ENCODE data around the gene EDN2.
A peak's percentile ranks its signal among the peaks of the same experiment; 100 is the strongest.

The EDN2 gene

DNA sequence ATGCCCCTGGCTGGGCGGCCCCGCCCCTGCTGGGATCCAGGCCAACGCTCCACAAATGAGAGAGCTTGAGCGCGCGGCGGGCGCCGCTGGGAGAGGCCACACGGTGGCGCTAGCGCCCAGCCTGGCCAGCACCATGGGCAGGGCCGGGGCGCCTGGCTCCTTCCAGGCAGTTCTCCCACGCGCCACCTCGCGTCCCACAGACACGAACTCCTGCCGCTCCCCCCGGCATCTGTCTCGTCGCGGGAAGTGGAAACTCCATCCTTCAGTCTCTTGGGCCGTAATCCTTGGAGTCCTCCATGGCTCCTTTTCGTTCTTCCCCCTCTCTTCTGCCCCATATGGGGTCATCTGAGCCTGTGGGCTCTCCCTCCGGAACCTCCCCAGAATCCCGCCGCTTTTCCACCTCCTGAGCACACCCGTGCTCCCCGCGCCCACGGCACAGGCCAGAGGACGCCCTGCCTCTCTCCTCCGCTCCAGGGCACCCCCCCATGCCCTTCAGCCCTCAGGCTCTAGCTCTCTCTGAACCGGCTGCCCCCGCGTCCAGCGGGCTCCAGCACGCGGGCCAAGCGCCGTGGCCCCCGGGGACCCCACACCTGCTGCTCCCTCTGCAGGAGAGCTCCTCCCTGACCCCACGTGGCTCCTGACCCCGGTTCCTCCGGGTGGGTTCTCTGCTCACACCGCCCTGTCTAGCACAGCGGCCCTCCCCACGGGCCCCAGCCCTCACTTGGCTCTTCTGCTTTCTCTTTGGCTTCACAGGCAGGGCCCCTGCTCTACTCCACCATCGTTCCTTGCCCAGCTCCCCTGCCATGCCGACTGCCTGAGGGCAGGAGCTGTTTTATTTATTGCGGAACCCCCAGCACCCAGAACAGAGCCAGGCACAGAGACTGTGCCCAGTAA lies 31.9 kb upstream of the EDN2 start:
- peak overlapping the region; percentile 21 for H3K4me3 ChIP-seq (ENCODE audit: low read depth, low read length)
- TF ChIP-seq, protein P1, sequence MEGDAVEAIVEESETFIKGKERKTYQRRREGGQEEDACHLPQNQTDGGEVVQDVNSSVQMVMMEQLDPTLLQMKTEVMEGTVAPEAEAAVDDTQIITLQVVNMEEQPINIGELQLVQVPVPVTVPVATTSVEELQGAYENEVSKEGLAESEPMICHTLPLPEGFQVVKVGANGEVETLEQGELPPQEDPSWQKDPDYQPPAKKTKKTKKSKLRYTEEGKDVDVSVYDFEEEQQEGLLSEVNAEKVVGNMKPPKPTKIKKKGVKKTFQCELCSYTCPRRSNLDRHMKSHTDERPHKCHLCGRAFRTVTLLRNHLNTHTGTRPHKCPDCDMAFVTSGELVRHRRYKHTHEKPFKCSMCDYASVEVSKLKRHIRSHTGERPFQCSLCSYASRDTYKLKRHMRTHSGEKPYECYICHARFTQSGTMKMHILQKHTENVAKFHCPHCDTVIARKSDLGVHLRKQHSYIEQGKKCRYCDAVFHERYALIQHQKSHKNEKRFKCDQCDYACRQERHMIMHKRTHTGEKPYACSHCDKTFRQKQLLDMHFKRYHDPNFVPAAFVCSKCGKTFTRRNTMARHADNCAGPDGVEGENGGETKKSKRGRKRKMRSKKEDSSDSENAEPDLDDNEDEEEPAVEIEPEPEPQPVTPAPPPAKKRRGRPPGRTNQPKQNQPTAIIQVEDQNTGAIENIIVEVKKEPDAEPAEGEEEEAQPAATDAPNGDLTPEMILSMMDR (IDR thresholded peaks at IDR 0.05; ENCODE audit: borderline replicate concordance, insufficient read depth, low read depth, low read length), result peak; percentile 95

DNA sequence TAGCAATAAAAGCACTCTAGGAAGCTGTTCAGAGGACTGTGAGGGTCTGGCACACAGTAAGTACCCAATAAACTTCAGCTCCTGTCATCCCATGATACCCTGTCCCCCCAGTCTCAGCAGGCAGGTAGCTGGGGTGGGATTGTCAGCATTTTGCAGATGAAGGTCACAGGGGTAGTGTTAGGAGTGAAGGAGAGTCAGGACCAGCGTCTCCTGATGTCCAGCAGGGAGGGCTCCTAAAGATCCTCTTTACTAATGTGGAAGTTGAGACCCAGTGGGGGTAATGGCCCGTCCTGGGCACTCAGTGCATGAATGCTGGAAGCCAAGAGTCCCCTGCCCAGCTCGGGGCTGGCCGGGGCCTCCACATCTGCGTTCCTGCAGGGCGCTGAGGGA lies 31.3 kb upstream of the EDN2 start:
- no peak overlapping the region for H3K4me3 ChIP-seq (ENCODE audit: low read depth, low read length)
- TF ChIP-seq, protein P1 (IDR thresholded peaks at IDR 0.05; ENCODE audit: borderline replicate concordance, insufficient read depth, low read depth, low read length), result no peak

DNA sequence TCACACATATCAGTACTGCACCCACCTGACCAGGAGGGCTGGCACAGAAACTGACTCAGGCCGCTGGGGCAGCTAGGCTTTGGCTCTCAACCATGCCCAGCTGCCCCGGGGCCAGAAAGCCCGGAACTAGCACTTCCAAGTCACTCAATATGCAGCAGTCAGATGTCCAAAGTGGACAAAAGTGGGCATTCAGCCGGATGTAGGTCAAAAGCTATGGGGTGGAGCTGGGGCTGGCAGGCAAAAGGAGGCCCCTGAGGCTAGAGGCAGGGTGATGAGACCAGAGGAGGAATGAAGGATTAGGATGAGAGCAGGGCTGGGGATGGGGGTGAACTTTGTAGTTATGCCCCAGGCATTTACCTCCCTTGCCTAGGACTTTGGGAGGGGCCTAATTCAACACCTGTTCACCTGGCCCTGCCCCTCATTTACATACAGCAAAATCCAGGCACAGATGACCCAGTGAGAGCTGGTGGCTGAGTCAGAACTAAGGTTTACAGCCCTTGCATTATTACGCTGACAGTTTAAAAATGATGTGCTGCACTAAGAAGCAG lies 30.7 kb upstream of the EDN2 start:
- H3K4me3 ChIP-seq (ENCODE audit: low read depth, low read length), result no peak overlapping the region
- TF ChIP-seq, protein P1 (IDR thresholded peaks at IDR 0.05; ENCODE audit: borderline replicate concordance, insufficient read depth, low read depth, low read length), result no peak

DNA sequence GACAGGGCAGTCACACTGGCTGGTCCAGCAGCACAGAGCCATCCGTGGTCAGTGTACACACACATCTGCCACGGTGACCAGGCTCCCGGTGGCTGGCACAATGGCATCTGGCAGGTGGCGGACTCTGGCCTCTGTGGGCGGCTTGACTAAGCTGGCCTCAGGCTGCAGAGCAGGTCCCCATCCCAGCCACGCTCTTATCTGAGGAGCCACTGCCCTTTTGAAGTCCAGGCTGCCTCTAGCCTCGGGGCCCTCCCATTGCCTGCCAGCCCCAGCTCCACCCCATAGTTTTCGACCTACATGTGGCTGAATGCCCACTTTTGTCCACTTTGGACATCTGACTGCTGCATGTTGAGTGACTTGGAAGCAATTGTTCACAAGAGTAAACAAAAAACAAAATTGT lies 29.9 kb upstream of the EDN2 start:
- TF ChIP-seq, protein P1 (IDR thresholded peaks at IDR 0.05; ENCODE audit: borderline replicate concordance, insufficient read depth, low read depth, low read length), result no peak
- H3K4me3 ChIP-seq (ENCODE audit: low read depth, low read length), result no peak overlapping the region

DNA sequence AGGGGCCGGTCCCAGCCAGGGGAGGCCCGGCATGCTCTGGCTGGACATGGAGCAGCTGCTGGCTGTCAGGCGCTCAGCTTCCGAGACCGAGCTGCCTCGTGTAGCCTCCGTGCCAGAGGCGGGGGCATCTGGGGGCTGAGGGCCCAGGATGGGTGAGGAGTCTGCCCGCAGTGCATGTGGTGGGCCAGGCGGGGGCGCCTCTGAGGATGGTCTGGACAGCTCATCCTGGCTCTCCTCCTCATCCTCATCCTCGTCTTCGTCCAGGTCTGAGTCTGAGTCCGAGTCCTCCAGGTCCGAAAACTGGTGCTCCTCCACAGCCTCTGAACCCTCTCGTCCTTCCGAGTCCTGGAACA lies 28.9 kb upstream of the EDN2 start:
- TF ChIP-seq, protein P1 (IDR thresholded peaks at IDR 0.05; ENCODE audit: borderline replicate concordance, insufficient read depth, low read depth, low read length), result peak; percentile 79
- no peak overlapping the region for H3K4me3 ChIP-seq (ENCODE audit: low read depth, low read length)

DNA sequence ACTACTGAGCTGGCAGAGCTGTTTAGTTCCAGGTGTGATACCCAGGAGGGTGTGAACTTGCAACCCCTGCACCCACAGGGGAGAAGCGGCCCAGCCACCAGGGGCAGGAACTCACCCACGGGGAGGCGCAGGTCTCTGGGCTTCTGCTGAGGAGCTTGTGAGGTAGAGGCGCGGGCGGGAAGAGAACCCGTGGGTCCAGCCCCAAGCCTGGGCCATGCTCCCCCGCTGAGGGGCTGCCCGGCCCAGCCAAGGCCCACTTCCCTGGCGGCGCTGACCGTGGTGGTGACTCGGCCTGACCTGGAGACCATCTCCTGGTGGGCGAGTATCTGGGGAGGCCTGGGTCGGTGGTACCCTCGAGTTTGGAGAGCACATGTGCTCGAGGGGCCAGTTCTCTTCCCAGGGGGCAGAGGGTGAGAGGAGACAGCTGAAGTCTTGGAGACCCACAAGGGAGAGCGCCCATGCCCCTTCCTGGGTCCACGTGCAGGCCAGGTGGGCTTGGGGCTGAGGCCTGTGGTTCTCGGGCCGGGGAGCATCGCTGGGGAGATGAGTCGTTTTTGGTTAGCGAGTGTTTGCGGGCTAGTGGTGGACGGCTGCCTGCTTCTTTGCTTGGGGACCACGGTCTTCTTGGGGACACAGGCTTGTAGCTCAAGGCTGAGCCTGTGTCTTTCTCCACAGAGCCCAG lies 28.4 kb upstream of the EDN2 start:
- TF ChIP-seq, protein P1 (IDR thresholded peaks at IDR 0.05; ENCODE audit: borderline replicate concordance, insufficient read depth, low read depth, low read length), result no peak
- H3K4me3 ChIP-seq (ENCODE audit: low read depth, low read length), result no peak overlapping the region
